ENCODE data around the gene SIK2. TPM values are rescaled to one million over a fixed set of nuclear protein-coding genes. Genes with fewer than 3 reads are reported as not detected.

Gene SIK2
- total RNA-seq, 1 experiment from 2014 or later, result 64.8 TPM

DNA sequence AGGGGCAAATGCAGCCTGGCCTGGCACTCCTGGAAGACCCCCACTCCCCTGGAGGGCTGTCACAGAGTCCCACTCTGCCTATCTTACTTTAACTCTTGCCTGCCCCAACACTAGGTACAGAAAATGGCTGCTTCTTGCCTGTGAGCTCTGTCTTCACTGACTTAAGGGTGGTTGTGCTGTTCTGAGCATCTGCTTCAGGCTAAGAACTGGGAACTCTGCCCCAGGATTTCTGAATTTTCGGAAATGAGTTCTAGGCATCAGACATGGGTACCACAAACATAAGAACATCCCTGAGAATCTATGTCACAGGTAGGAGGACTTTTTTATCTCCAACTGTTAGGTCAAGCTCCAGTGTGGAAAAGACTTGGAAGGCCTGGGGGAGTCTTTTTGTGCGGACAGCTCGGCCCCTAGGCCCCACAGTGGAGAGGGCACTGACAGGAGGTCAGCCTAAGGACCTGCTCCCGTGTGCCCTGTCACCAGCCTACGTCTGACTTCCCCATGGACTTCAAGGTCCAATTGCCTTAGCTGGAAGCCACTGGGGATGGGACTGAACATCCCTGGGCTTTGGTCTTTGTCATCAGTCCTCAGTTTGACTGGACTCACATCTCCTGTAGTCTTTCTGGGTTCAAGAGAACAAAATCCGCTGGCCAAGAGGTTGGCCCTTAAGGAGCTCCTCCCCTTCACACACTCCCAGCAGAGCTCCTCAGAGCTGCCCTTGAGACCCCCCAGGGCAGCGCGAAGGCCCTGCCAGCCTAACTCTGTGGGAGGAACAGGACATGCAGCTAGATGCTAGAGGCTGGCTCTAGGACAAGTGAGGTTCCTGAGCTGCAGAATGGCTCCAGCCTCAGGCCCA, 132.1 kb downstream of the SIK2 start:
- H3K27me3 ChIP-seq (ENCODE audit: low read length), result no peaks in the 10 kb centered on the region
- H3K4me2 ChIP-seq (ENCODE audit: low read depth, low read length, poor library complexity, severe bottlenecking), result no peak overlapping the region
- H2AFZ ChIP-seq (ENCODE audit: low read length), result no peak overlapping the region
- DNase-seq, result no peak
- H3K9me2 ChIP-seq (replicated peaks; ENCODE audit: insufficient read depth, low read length), result no peaks in the 10 kb centered on the region
- H4K20me1 ChIP-seq (ENCODE audit: insufficient read depth, low read depth, low read length), result no peaks in the 10 kb centered on the region
- no peak overlapping the region for H3K9ac ChIP-seq (ENCODE audit: low read length)
- H3K79me2 ChIP-seq (ENCODE audit: low read length), result no peaks in the 10 kb centered on the region
- H3K9me3 ChIP-seq (ENCODE audit: low read length), result no peaks in the 10 kb centered on the region
- no peak overlapping the region for H3K27ac ChIP-seq (ENCODE audit: low read length)
- H3K4me3 ChIP-seq (ENCODE audit: low read length), result no peak overlapping the region
- H3K36me3 ChIP-seq (ENCODE audit: insufficient read depth, low read length), result peaks cover 16% of the 10 kb centered on the region
- H3K4me1 ChIP-seq (ENCODE audit: low read length), result no peaks in the 10 kb centered on the region

DNA sequence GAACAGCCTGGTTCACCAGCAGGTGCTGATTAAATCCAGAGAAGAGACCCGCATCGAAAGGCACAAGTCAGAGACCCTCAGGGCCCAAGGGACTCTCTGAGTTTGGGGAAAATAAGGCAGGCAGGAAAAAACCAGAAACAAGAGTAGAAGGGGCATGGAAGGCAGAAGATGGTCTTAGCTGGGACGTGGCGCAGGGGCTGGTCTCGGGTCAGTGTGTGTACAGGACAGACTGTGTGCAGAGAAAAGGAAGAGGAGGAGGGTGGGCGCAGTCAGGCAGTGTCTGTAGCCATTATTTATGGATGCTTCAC, 132.7 kb downstream of the SIK2 start:
- Histone ChIP-seq H3K9ac (ENCODE audit: low read length) (no peak overlapping the region), H3K27ac (ENCODE audit: low read length) (no peak overlapping the region), H3K79me2 (ENCODE audit: low read length) (no peaks in the 10 kb centered on the region), H4K20me1 (ENCODE audit: insufficient read depth, low read depth, low read length) (no peaks in the 10 kb centered on the region), H3K4me3 (ENCODE audit: low read length) (no peak overlapping the region), H3K4me2 (ENCODE audit: low read depth, low read length, poor library complexity, severe bottlenecking) (no peak overlapping the region), H3K9me2 (replicated peaks; ENCODE audit: insufficient read depth, low read length) (no peaks in the 10 kb centered on the region), H3K4me1 (ENCODE audit: low read length) (no peaks in the 10 kb centered on the region), H3K36me3 (ENCODE audit: insufficient read depth, low read length) (peaks cover 21% of the 10 kb centered on the region), H3K27me3 (ENCODE audit: low read length) (no peaks in the 10 kb centered on the region), H2AFZ (ENCODE audit: low read length) (no peak overlapping the region), H3K9me3 (ENCODE audit: low read length) (no peaks in the 10 kb centered on the region)
- DNase-seq, result no peak

DNA sequence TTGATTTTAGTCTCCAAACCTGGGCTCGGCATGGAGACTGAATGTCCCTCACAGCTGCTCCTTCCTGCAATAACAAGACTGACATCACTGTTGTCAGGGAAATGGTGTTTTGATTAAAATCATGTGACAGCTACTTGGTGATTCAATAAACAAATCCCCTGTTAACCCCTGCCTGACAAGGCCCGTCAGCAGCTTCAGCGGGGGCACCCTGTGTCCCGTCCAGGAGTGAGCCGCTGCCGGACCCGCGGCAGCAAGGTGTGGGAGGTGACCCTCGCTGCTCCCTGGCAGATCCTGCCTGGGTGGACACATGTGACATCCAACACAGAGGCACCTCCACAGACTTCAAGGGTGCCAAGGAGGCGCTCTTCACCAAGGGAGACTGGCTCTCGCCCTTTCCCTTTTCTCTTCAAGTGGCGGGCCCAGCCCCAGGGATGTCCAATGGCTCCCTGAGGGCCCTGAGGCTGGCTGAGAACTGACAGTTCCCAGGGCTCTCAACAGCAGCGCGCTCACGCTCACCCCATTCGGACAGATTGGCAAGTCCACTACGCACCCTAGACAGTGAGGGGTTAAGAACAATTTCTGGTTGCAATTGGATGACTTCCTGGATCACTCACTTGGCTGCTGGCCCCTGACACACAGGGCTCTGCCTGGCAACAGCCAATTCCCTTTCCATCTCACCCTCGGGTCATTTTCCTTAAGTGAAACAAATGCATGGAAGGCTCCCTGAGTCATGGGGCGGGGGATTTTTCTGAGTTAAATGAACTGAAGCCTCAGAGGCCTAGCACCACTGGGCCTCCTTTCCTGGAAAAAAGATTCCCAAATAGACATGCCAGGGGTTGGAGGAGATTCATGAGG, 133.2 kb downstream of the SIK2 start:
- Histone ChIP-seq H3K79me2 (ENCODE audit: low read length) (no peaks in the 10 kb centered on the region), H3K9ac (ENCODE audit: low read length) (no peak overlapping the region), H3K4me3 (ENCODE audit: low read length) (no peak overlapping the region), H3K27ac (ENCODE audit: low read length) (no peak overlapping the region), H3K4me1 (ENCODE audit: low read length) (no peaks in the 10 kb centered on the region), H3K36me3 (ENCODE audit: insufficient read depth, low read length) (peaks cover 27% of the 10 kb centered on the region), H3K9me3 (ENCODE audit: low read length) (no peaks in the 10 kb centered on the region), H3K27me3 (ENCODE audit: low read length) (no peaks in the 10 kb centered on the region), H3K9me2 (replicated peaks; ENCODE audit: insufficient read depth, low read length) (no peaks in the 10 kb centered on the region), H4K20me1 (ENCODE audit: insufficient read depth, low read depth, low read length) (no peaks in the 10 kb centered on the region), H3K4me2 (ENCODE audit: low read depth, low read length, poor library complexity, severe bottlenecking) (no peak overlapping the region), H2AFZ (ENCODE audit: low read length) (no peak overlapping the region)
- DNase-seq, result peak; percentile 81

DNA sequence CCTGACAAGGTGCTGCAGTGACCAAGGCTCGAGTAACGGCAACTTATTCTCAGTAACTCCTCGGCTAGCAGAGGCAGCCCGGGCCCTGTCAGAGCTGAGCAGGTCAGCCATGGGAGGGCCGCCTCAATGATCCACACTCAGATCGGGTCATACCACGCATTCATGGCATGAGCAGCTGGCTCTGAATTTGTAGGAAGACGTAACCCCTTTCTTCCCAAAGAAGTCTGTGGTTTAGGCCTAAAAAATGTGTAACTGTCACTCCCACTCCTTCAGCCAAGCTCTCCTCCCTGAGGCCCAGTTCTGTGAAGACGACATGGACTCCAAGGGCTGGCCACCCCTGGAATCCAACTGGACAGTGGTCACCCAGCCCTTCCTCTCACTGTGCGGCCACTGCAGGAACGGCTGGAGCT, 133.9 kb downstream of the SIK2 start:
- H3K9me3 ChIP-seq (ENCODE audit: low read length), result no peaks in the 10 kb centered on the region
- no peak overlapping the region for H3K9ac ChIP-seq (ENCODE audit: low read length)
- H4K20me1 ChIP-seq (ENCODE audit: insufficient read depth, low read depth, low read length), result no peaks in the 10 kb centered on the region
- no peak overlapping the region for H3K27ac ChIP-seq (ENCODE audit: low read length)
- H3K4me3 ChIP-seq (ENCODE audit: low read length), result no peak overlapping the region
- no peak overlapping the region for H2AFZ ChIP-seq (ENCODE audit: low read length)
- no peaks in the 10 kb centered on the region for H3K9me2 ChIP-seq (replicated peaks; ENCODE audit: insufficient read depth, low read length)
- H3K4me2 ChIP-seq (ENCODE audit: low read depth, low read length, poor library complexity, severe bottlenecking), result no peak overlapping the region
- H3K79me2 ChIP-seq (ENCODE audit: low read length), result no peaks in the 10 kb centered on the region
- no peaks in the 10 kb centered on the region for H3K4me1 ChIP-seq (ENCODE audit: low read length)
- DNase-seq, result no peak
- H3K36me3 ChIP-seq (ENCODE audit: insufficient read depth, low read length), result peaks cover 34% of the 10 kb centered on the region
- no peaks in the 10 kb centered on the region for H3K27me3 ChIP-seq (ENCODE audit: low read length)

DNA sequence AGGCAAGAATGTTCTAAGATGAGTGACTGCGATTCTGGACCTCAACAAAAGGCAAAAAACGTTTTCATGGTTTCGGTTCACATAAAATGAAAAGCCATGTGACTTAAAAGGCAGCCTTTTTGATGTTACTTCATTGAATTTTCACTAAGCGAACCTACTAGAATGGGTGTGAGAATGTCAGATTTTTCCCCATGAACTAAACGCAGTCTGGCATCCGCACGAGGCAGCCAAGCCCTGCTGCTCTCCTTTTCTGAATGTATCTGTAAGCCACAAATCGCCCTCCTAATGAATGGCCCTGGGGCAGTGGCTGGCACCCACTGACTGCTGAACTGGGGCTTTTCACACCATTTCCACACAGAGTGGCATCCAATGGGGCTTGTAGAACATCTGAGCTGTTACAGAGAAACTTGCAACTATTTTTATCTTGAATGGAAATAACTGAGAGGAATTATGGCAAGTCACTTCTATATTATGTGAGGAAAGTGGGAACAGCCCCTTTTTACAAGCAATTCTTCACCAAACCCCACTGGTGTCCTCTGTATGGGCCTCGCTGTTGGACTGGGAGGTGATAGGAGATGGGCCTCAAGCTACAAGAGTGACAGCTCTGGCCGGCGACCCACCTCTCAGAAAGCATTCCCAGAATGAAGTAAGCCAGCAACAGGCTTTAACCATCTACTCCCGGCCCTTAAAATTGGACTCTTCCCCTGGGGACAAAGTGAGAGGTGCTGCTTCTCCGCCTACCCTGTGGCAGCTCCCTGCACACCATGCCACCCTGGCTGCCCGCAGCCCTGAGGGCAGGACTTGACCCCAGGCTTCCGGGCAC, 134.6 kb downstream of the SIK2 start:
- DNase-seq, result no peak
- H3K9ac ChIP-seq (ENCODE audit: low read length), result no peak overlapping the region
- no peak overlapping the region for H3K4me2 ChIP-seq (ENCODE audit: low read depth, low read length, poor library complexity, severe bottlenecking)

DNA sequence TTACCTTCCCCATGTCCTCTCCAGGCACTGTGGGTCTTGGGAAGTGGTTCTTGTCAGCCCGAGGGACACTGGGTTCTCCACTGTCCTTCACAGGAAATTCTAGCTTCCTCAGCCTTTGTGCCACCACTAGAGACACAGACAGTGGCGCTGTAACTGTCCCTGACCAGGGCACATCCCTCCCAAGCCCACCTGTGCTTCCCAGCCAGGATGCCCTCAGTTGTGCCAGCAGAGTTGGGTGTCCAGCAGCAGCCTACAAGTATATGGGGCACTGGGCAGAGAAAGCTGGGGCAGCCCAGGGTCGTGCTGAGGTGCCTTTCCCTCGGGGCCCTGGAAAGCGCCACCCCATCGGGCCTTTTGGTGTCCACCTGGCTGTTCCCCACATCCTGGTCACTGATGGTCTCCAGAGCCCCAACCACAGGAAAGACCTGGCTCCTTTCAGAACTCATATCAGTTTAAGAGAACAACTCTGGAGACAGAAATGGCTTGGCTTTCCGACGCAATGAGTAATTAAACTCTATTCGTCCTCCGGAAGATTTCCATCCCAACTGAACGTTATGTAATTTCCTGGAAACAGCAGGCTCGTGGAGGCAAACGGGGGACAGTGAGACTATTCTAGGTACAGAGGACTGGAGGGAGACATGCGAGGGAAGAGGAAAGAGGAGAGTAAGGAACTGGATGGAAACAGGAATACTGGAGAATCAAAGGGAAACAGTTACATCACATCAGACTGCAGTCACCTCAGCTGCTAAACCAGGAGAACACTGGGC, 135.4 kb downstream of the SIK2 start:
- Histone ChIP-seq H3K9ac (ENCODE audit: low read length) (no peak overlapping the region), H3K4me3 (ENCODE audit: low read length) (no peak overlapping the region), H3K4me2 (ENCODE audit: low read depth, low read length, poor library complexity, severe bottlenecking) (no peak overlapping the region), H2AFZ (ENCODE audit: low read length) (no peak overlapping the region), H3K27me3 (ENCODE audit: low read length) (no peaks in the 10 kb centered on the region), H3K9me3 (ENCODE audit: low read length) (no peaks in the 10 kb centered on the region), H4K20me1 (ENCODE audit: insufficient read depth, low read depth, low read length) (no peaks in the 10 kb centered on the region), H3K4me1 (ENCODE audit: low read length) (no peaks in the 10 kb centered on the region), H3K9me2 (replicated peaks; ENCODE audit: insufficient read depth, low read length) (no peaks in the 10 kb centered on the region), H3K36me3 (ENCODE audit: insufficient read depth, low read length) (peaks cover 47% of the 10 kb centered on the region), H3K27ac (ENCODE audit: low read length) (no peak overlapping the region), H3K79me2 (ENCODE audit: low read length) (no peaks in the 10 kb centered on the region)
- DNase-seq, result no peak

More for the DNA sequence above, 134.6 kb downstream of the SIK2 start:
- H3K4me1 ChIP-seq (ENCODE audit: low read length), result no peaks in the 10 kb centered on the region
- H3K9me2 ChIP-seq (replicated peaks; ENCODE audit: insufficient read depth, low read length), result no peaks in the 10 kb centered on the region
- H4K20me1 ChIP-seq (ENCODE audit: insufficient read depth, low read depth, low read length), result no peaks in the 10 kb centered on the region
- peaks cover 40% of the 10 kb centered on the region for H3K36me3 ChIP-seq (ENCODE audit: insufficient read depth, low read length)
- no peak overlapping the region for H3K27ac ChIP-seq (ENCODE audit: low read length)
- H3K4me3 ChIP-seq (ENCODE audit: low read length), result no peak overlapping the region
- H3K9me3 ChIP-seq (ENCODE audit: low read length), result no peaks in the 10 kb centered on the region
- H2AFZ ChIP-seq (ENCODE audit: low read length), result no peak overlapping the region
- H3K27me3 ChIP-seq (ENCODE audit: low read length), result no peaks in the 10 kb centered on the region
- no peaks in the 10 kb centered on the region for H3K79me2 ChIP-seq (ENCODE audit: low read length)

DNA sequence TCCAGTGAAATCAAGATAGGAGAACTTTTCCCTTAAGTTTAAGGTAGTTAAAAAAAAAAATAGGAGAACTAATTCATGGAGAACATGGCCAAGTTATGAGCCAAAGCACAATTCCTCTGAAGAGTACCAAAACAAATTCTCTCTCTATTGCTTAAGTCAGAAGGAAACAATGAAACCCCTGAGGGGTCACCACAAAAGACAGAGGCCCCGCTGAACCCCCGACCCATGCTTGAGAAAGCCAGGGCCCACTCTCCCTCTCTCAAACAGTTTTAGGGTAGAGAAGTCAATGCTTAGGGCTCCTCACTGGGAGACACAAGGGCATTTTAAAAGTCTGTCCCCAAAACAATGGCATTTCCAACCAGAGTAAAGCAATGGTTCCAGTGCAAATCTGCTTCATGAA, 137.1 kb downstream of the SIK2 start:
- Histone ChIP-seq H3K27me3 (ENCODE audit: low read length) (no peaks in the 10 kb centered on the region), H3K79me2 (ENCODE audit: low read length) (peaks cover 11% of the 10 kb centered on the region), H2AFZ (ENCODE audit: low read length) (no peak overlapping the region), H3K9me3 (ENCODE audit: low read length) (no peaks in the 10 kb centered on the region), H3K9ac (ENCODE audit: low read length) (no peak overlapping the region), H3K4me3 (ENCODE audit: low read length) (no peak overlapping the region), H3K4me1 (ENCODE audit: low read length) (no peaks in the 10 kb centered on the region), H3K36me3 (ENCODE audit: insufficient read depth, low read length) (peaks cover 60% of the 10 kb centered on the region), H3K9me2 (replicated peaks; ENCODE audit: insufficient read depth, low read length) (no peaks in the 10 kb centered on the region), H4K20me1 (ENCODE audit: insufficient read depth, low read depth, low read length) (no peaks in the 10 kb centered on the region), H3K27ac (ENCODE audit: low read length) (no peak overlapping the region), H3K4me2 (ENCODE audit: low read depth, low read length, poor library complexity, severe bottlenecking) (no peak overlapping the region)
- DNase-seq, result no peak
